HG02623 (cell line): ENCODE data around the gene CLPTM1L.
"Not testable (repeated sequence)": the region's sequence is repeated elsewhere in the genome, so short reads cannot be mapped to it uniquely, and the experiment has no call there.

Experiments
- ATAC-seq: cut with Tn5 transposase; IDR thresholded peaks from one replicate; pipeline ENCODE4 v1.9.1; 2021; ENCODE audit warnings: moderate library complexity; ENCODE audit not compliant: unreplicated experiment

CLPTM1L gene

GRCh38 chr5:1343315-1343751 lies 1.6 kb downstream of the CLPTM1L start:
- ATAC-seq: no peak

GRCh38 chr5:1342711-1343110 lies 2.2 kb downstream of the CLPTM1L start:
- not testable (repeated sequence) for ATAC-seq

- ATAC-seq: no peak
Measured at GRCh38 chr5:1342268-1342667, 2.6 kb downstream of the CLPTM1L start.

- no peak for ATAC-seq
Measured at GRCh38 chr5:1341863-1342262, 3.0 kb downstream of the CLPTM1L start.

GRCh38 chr5:1339818-1340210 lies 5.1 kb downstream of the CLPTM1L start:
- not testable (repeated sequence) for ATAC-seq

- ATAC-seq: not testable (repeated sequence)
Measured at GRCh38 chr5:1339139-1339817, 5.6 kb downstream of the CLPTM1L start.

- no peak for ATAC-seq
Measured at GRCh38 chr5:1338506-1339070, 6.3 kb downstream of the CLPTM1L start.

- no peak for ATAC-seq
Measured at GRCh38 chr5:1338196-1338490, 6.8 kb downstream of the CLPTM1L start.

- ATAC-seq: no peak
Measured at GRCh38 chr5:1337489-1338195, 7.3 kb downstream of the CLPTM1L start.

- ATAC-seq: no peak
Measured at GRCh38 chr5:1336749-1337488, 8.0 kb downstream of the CLPTM1L start.

GRCh38 chr5:1336106-1336561 lies 8.8 kb downstream of the CLPTM1L start:
- no peak for ATAC-seq

- ATAC-seq: no peak
Measured at GRCh38 chr5:1335540-1336095, 9.3 kb downstream of the CLPTM1L start.

GRCh38 chr5:1334831-1335539 lies 9.9 kb downstream of the CLPTM1L start:
- ATAC-seq: no peak

- ATAC-seq: no peak
Measured at GRCh38 chr5:1333986-1334385, 10.9 kb downstream of the CLPTM1L start.

- ATAC-seq: not testable (repeated sequence)
Measured at GRCh38 chr5:1333286-1333685, 11.6 kb downstream of the CLPTM1L start.

- no peak for ATAC-seq
Measured at GRCh38 chr5:1332461-1333001, 12.4 kb downstream of the CLPTM1L start.

- no peak for ATAC-seq
Measured at GRCh38 chr5:1331861-1332405, 13.0 kb downstream of the CLPTM1L start.

- no peak for ATAC-seq
Measured at GRCh38 chr5:1330847-1331831, 13.8 kb downstream of the CLPTM1L start.
